ENCODE data around the gene RXRA. TPM values are rescaled to one million over a fixed set of nuclear protein-coding genes. Genes with fewer than 3 reads are reported as not detected.

RXRA gene
- total RNA-seq, 1 donor from 2014 or later, result 33.4 TPM

GRCh38 chr9:134325096-134325812 lies 1.0 kb upstream of the RXRA start:
- no peaks in the 10 kb centered on the region for H3K27me3 ChIP-seq (ENCODE audit: insufficient read depth, low read length)
- DNase-seq (ENCODE audit: low read depth) (peak; percentile 38), FAIRE-seq (no peak)
- H3K9ac ChIP-seq (ENCODE audit: low read length), result peak overlapping the region; percentile 93
- peaks cover 35% of the 10 kb centered on the region for H3K79me2 ChIP-seq (ENCODE audit: insufficient read depth, low read length)
- peaks cover 39% of the 10 kb centered on the region for H3K4me1 Mint-ChIP-seq (ENCODE audit: low read depth, unreplicated experiment)
- H3K27me3 Mint-ChIP-seq (ENCODE audit: low read depth, unreplicated experiment), result no peaks in the 10 kb centered on the region
- no peak overlapping the region for H3K27ac Mint-ChIP-seq (ENCODE audit: unreplicated experiment)
- H4K20me1 ChIP-seq (ENCODE audit: insufficient read depth, low read length), result peaks cover 33% of the 10 kb centered on the region
- peak overlapping the region; percentile 73 for H3K4me3 ChIP-seq (ENCODE audit: insufficient read depth, low read depth, low read length)
- no peaks in the 10 kb centered on the region for H3K9me3 Mint-ChIP-seq (ENCODE audit: unreplicated experiment)
- peak overlapping the region; percentile 76 for H3K4me3 Mint-ChIP-seq (ENCODE audit: unreplicated experiment)
- peak overlapping the region; percentile 87 for H3K27ac ChIP-seq (ENCODE audit: low read depth, low read length)
- peaks cover 46% of the 10 kb centered on the region for H3K4me1 ChIP-seq (ENCODE audit: insufficient read depth, low read length)
- peak overlapping the region; percentile 100 for H3K4me2 ChIP-seq (ENCODE audit: low read length)
- H3K9me3 ChIP-seq (ENCODE audit: insufficient read depth, low read depth, low read length), result no peaks in the 10 kb centered on the region
- peak overlapping the region; percentile 90 for H2AFZ ChIP-seq (ENCODE audit: low read depth, low read length)
- no peak for TF ChIP-seq CTCF (IDR thresholded peaks at IDR 0.05; ENCODE audit: insufficient read depth, low read depth, low read length)
- no peak for TF ChIP-seq EZH2 (IDR thresholded peaks at IDR 0.05; ENCODE audit: insufficient read depth, low read length)
- H3K36me3 ChIP-seq (ENCODE audit: insufficient read depth, low read length), result no peaks in the 10 kb centered on the region
- peaks cover 1% of the 10 kb centered on the region for H3K36me3 Mint-ChIP-seq (ENCODE audit: low read depth, unreplicated experiment)

- peak overlapping the region; percentile 97 for H3K4me2 ChIP-seq (ENCODE audit: low read length)
- peak overlapping the region; percentile 79 for H3K9ac ChIP-seq (ENCODE audit: low read length)
- Mint-ChIP-seq H3K4me1 (ENCODE audit: low read depth, unreplicated experiment) (peaks cover 28% of the 10 kb centered on the region), H3K27me3 (ENCODE audit: low read depth, unreplicated experiment) (no peaks in the 10 kb centered on the region), H3K9me3 (ENCODE audit: unreplicated experiment) (no peaks in the 10 kb centered on the region), H3K27ac (ENCODE audit: unreplicated experiment) (no peak overlapping the region), H3K36me3 (ENCODE audit: low read depth, unreplicated experiment) (no peaks in the 10 kb centered on the region), H3K4me3 (ENCODE audit: unreplicated experiment) (peak overlapping the region; percentile 89)
- H3K27ac ChIP-seq (ENCODE audit: low read depth, low read length), result peak overlapping the region; percentile 33
- FAIRE-seq, result no peak
- DNase-seq (ENCODE audit: low read depth), result no peak
- peak overlapping the region; percentile 69 for H3K4me3 ChIP-seq (ENCODE audit: insufficient read depth, low read depth, low read length)
- no peaks in the 10 kb centered on the region for H3K36me3 ChIP-seq (ENCODE audit: insufficient read depth, low read length)
- TF ChIP-seq EZH2 (IDR thresholded peaks at IDR 0.05; ENCODE audit: insufficient read depth, low read length) (no peak), CTCF (IDR thresholded peaks at IDR 0.05; ENCODE audit: insufficient read depth, low read depth, low read length) (no peak)
- H3K9me3 ChIP-seq (ENCODE audit: insufficient read depth, low read depth, low read length), result no peaks in the 10 kb centered on the region
- peaks cover 50% of the 10 kb centered on the region for H4K20me1 ChIP-seq (ENCODE audit: insufficient read depth, low read length)
- H3K4me1 ChIP-seq (ENCODE audit: insufficient read depth, low read length), result peaks cover 40% of the 10 kb centered on the region
- H3K27me3 ChIP-seq (ENCODE audit: insufficient read depth, low read length), result no peaks in the 10 kb centered on the region
- peak overlapping the region; percentile 34 for H2AFZ ChIP-seq (ENCODE audit: low read depth, low read length)
- peaks cover 52% of the 10 kb centered on the region for H3K79me2 ChIP-seq (ENCODE audit: insufficient read depth, low read length)
Measured at GRCh38 chr9:134326724-134327601, 708 bp downstream of the RXRA start.

Measured in astrocyte (in vitro differentiated cells and primary cell).